GM19351 (cell line): Measurements from ENCODE around the gene BOC.

Experiments used
- ATAC-seq: cut with Tn5 transposase; IDR thresholded peaks from one replicate; pipeline ENCODE4 v1.9.1; 2021; ENCODE audit warnings: mild to moderate bottlenecking, moderate library complexity; ENCODE audit not compliant: unreplicated experiment

The BOC gene

GRCh38 chr3:113249111-113249510 is 37.8 kb downstream of the BOC start:
- no peak for ATAC-seq

GRCh38 chr3:113249601-113250000 is 38.2 kb downstream of the BOC start:
- ATAC-seq, result no peak

GRCh38 chr3:113250566-113250965 is 39.2 kb downstream of the BOC start:
- no peak for ATAC-seq

- ATAC-seq, result no peak
These were observed 40.5 kb downstream of the BOC start for GRCh38 chr3:113251817-113252216.

GRCh38 chr3:113252553-113252952 is 41.2 kb downstream of the BOC start:
- no peak for ATAC-seq

- ATAC-seq, result no peak
These were observed 42.3 kb downstream of the BOC start for GRCh38 chr3:113253702-113254101.

GRCh38 chr3:113254171-113254947 is 43.0 kb downstream of the BOC start:
- no peak for ATAC-seq

GRCh38 chr3:113255100-113255853 is 43.9 kb downstream of the BOC start:
- ATAC-seq, result no peak

GRCh38 chr3:113255854-113256615 is 44.7 kb downstream of the BOC start:
- ATAC-seq, result peak; percentile 64

GRCh38 chr3:113258361-113258760 is 47.0 kb downstream of the BOC start:
- no peak for ATAC-seq

GRCh38 chr3:113259196-113259595 is 47.8 kb downstream of the BOC start:
- ATAC-seq, result no peak

GRCh38 chr3:113261063-113261625 is 49.8 kb downstream of the BOC start:
- ATAC-seq, result no peak

- ATAC-seq, result no peak
These were observed 50.4 kb downstream of the BOC start for GRCh38 chr3:113261626-113262303.

- ATAC-seq, result no peak
These were observed 50.9 kb downstream of the BOC start for GRCh38 chr3:113262304-113262665.

- no peak for ATAC-seq
These were observed 51.7 kb downstream of the BOC start for GRCh38 chr3:113263020-113263419.

GRCh38 chr3:113263778-113264177 is 52.4 kb downstream of the BOC start:
- ATAC-seq, result no peak

- ATAC-seq, result no peak
These were observed 53.1 kb downstream of the BOC start for GRCh38 chr3:113264283-113265131.

- ATAC-seq, result no peak
These were observed 53.9 kb downstream of the BOC start for GRCh38 chr3:113265231-113265630.

- no peak for ATAC-seq
These were observed 55.4 kb downstream of the BOC start for GRCh38 chr3:113266738-113267137.

GRCh38 chr3:113268311-113268710 is 57.0 kb downstream of the BOC start:
- no peak for ATAC-seq
